ENCODE measurements around the gene SVOP.
A peak's percentile ranks its signal among the peaks of the same experiment; 100 is the strongest.

Gene SVOP, protein sequence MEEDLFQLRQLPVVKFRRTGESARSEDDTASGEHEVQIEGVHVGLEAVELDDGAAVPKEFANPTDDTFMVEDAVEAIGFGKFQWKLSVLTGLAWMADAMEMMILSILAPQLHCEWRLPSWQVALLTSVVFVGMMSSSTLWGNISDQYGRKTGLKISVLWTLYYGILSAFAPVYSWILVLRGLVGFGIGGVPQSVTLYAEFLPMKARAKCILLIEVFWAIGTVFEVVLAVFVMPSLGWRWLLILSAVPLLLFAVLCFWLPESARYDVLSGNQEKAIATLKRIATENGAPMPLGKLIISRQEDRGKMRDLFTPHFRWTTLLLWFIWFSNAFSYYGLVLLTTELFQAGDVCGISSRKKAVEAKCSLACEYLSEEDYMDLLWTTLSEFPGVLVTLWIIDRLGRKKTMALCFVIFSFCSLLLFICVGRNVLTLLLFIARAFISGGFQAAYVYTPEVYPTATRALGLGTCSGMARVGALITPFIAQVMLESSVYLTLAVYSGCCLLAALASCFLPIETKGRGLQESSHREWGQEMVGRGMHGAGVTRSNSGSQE

DNA sequence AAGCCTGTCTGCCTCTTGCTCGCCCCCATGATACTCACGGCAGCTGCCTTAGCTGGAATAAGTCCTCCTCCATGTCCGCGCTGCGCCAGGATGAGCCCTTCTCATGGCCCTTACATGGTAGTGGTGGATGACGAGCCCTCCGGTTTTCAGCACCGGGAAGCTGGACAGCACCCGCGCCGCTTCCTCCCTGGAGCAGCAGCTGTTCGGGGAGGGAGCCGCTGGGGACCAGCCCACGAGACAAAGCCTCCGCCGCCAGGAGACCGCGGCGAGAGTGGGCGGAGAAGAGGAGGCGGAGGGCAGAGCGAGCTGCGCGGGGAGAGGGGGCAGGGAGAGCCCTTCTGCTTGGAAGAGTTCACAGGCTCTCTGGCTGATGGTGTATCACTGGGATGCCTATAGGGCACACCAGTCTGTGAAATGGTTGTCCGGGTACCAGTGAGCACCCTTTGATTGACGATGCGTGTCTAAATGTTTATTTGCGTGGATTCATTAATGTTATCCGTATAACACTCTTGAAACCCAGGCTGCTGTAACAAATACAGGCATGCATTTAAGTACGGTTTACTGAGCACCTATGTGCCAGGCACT lies at the start of gene SVOP:
Gene SVOP (minus strand): TSS at position 273 of the 585 bp plus-strand sequence. CDS start 200 bp downstream, at position 73.
- TF ChIP-seq, protein P1, sequence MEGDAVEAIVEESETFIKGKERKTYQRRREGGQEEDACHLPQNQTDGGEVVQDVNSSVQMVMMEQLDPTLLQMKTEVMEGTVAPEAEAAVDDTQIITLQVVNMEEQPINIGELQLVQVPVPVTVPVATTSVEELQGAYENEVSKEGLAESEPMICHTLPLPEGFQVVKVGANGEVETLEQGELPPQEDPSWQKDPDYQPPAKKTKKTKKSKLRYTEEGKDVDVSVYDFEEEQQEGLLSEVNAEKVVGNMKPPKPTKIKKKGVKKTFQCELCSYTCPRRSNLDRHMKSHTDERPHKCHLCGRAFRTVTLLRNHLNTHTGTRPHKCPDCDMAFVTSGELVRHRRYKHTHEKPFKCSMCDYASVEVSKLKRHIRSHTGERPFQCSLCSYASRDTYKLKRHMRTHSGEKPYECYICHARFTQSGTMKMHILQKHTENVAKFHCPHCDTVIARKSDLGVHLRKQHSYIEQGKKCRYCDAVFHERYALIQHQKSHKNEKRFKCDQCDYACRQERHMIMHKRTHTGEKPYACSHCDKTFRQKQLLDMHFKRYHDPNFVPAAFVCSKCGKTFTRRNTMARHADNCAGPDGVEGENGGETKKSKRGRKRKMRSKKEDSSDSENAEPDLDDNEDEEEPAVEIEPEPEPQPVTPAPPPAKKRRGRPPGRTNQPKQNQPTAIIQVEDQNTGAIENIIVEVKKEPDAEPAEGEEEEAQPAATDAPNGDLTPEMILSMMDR (IDR thresholded peaks at IDR 0.05; ENCODE audit: insufficient read depth, missing control alignments): no peak
- no peak for FAIRE-seq
- DNase-seq (ENCODE audit: insufficient read length, low spot score): peak; percentile 40

DNA sequence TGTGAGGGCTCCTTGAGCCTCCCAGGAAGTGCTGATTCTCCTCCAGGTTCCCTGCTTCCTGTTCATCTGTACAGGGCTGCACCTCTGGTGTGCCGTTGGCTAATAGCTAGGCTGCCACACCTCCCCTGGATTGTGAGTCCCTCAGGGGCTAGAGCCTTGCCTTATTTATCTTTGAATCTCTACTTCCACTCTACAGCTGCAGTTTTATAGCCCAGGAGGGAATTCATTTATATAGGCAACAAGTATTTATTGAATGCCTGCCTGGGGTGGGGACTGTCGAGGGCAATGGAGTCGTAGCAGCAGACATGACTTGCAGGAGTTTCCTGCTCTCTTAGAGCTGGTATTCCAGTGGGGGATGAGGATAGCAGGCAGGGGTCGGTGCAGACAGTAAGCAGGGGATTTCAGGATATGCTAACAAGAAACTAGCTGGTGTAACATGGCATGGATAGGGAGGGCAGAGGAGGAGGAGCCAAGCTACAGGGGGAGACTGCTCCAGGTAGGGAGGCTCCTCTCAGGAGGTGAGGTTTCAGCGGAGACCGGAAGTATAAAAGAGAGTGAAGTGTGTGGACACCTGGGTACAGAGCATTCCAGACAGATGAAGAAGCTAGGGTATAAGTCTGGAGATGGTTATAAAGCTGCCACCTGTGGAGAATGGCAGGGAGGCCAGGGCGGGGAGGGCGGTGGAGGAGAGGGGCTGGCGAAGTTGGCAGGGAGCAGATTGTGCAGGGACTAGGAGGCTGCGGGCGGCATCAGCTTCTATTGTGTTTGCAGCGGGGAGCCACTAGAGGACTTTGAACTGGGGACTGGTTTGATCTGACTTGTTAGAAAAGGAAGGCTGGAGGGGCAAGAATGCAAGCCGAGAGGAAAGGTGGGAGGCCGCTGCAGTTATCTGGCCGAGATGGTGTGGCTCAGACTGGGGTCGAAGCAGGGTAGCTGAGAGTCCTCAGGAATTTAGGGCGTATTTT lies 48.7 kb upstream of the SVOP start:
- TF ChIP-seq, protein P1 (IDR thresholded peaks at IDR 0.05; ENCODE audit: insufficient read depth, missing control alignments): no peak
- FAIRE-seq: no peak
- DNase-seq (ENCODE audit: insufficient read length, low spot score): no peak

DNA sequence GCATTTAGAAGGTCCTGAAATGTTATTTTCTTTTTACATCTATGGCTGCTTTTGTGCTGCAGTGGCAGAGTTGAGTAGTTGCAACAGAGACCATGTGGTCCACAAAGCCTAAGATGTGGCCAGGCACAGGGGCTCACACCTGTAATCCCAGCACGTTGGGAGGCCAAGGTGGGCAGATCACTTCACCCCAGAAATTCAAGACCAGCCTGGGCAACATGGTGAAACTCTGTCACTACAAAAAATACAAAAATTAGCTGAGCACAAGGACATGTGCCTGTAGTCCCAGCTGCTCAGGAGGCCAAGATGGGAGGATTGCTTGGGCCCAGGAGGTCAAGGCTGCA lies 45.0 kb upstream of the SVOP start:
- TF ChIP-seq, protein P1 (IDR thresholded peaks at IDR 0.05; ENCODE audit: insufficient read depth, missing control alignments): no peak
- no peak for FAIRE-seq
- DNase-seq (ENCODE audit: insufficient read length, low spot score): no peak

DNA sequence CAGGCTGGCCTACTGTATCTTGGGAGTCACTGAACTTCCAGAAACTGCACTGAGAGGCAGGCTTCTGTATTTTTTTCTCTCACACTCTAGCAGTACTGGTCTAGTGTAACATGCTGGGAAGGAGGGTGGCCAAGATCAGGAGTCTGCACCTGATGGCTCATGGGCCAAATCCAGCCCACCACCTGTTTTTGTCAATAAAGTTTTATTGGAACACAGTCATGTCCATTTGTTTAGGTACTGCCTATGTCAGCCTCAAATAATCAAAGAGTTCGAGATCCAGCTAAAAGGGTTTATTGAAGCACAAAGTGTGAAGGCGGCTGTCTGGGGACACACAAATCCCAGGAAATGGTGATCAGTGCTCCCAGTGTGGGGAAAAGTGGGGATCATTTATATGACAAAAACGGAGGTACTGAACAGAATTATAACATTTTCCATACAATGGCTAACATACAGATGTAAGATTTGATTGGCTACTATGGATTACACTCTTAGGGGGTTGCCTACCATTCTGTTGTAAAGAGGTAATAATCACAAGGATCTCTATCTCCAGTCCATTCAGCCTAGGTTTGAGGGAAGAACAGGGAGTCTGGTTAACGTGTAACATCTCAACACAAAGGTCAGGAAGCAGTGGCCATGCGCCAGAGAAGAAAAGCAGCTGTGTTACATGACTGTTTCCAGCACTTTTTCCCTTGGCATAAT lies 44.4 kb upstream of the SVOP start:
- no peak for FAIRE-seq
- TF ChIP-seq, protein P1 (IDR thresholded peaks at IDR 0.05; ENCODE audit: insufficient read depth, missing control alignments): no peak
- DNase-seq (ENCODE audit: insufficient read length, low spot score): no peak

DNA sequence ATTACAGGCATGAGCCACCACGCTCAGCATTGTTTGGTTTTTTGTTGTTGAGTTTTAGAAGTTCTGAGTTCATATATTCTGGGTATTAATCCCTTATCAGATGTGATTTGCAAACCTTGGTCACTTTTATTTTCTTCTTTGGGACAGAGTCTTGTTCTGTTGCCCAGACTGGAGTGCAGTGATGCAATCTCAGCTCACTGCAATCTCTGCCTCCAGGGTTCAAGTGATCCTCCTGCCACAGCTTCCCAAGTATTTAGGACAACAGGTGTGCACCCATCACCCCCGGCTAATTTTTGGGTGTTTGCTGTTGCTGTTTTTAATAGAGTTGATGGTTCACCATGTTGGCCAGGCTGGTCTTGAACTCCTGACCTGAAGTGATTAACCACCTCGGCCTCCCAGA lies 43.3 kb upstream of the SVOP start:
- FAIRE-seq (no peak), DNase-seq (ENCODE audit: insufficient read length, low spot score) (no peak)
- TF ChIP-seq, protein P1 (IDR thresholded peaks at IDR 0.05; ENCODE audit: insufficient read depth, missing control alignments): no peak

DNA sequence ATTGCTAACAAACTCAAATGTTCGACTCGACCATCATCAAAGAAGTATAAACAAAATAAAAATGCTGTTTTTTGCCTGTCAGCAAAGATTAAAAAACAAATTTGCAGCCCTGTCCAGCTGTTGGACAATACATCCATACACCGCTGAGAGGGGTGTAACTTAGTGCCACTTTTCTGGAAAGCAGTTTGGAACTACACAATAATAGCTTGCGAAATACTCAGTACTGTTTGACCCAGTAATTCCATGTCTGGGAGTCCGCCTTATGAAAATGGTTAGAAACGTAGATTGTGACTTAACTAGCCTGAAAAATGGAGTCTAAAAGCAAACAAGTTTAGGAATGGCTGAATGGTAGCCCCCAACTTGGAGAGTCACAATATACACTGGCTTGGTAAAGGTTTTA lies 37.9 kb upstream of the SVOP start:
- DNase-seq (ENCODE audit: insufficient read length, low spot score): no peak
- TF ChIP-seq, protein P1 (IDR thresholded peaks at IDR 0.05; ENCODE audit: insufficient read depth, missing control alignments): no peak

More for the DNA sequence above, 37.9 kb upstream of the SVOP start:
- FAIRE-seq: no peak

All from D721Med (cell line).